Measurements from ENCODE around the gene PRH1.

The PRH1 gene

DNA sequence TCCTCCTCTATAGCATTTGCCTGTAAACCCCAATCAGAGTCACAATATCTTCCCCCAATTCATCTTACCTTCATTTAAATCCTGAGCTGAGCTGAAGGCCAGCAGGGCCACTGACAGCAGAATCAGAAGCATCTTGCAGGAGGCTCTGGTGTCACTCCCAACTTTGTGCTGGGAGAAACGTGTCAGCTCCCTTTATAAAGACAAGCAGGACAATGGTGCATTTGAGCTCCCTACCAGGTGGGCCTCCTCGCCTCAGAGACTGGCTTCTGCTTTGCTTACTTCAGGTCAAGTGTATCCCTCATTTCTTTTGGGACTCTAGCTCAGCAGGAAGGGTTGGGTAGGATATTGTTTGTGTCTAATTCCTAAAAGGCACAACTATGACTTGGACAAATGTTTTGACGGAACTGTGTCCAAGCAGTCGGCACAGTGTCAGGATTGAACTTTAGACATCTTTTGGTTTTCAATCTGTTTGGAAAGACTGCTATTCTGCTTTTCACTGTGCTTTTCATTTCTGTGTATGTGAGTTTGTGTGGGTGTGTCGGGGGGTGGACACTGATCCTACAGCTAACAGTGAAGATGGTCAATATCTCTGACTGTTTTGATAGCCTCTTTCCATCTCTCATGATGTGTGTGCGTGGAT lies at the start of gene PRH1:
PRH1 (minus strand) TSS at position 170 of the 640 bp plus-strand sequence; CDS start at position 132, 38 bp downstream.
- DNase-seq = no peak

- DNase-seq = no peak
Measured at GRCh38 chr12:10928746-10929286, 44.8 kb upstream of the PRH1 start, which contains the start of gene PRH2. TSS of gene PRH2 (plus strand) at chr12:10929236. CDS start at chr12:10929274, 38 bp downstream.

DNA sequence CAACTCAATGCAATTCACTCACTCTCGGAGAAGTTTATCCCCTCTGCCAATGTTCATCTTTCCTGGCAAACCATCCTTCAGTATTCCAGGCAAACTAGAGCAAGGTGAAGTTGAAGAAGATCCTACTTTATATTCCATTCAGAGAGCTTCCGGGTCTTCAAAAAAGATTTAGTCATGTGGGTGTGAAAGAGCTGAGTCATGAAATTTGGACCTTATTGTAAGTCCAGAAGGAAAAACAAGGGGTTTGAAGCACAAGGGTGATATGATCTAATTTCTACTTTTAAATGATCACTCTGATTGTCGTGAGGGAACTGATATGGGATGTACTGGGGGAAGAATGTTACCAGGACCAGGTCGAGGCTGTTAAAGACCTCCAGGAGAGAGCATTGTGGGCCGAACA lies 42.2 kb upstream of the PRH1 start:
- no peak for DNase-seq

- DNase-seq = no peak
Measured at GRCh38 chr12:10919809-10920208, 35.8 kb upstream of the PRH1 start.

GRCh38 chr12:10910380-10910779 lies 26.3 kb upstream of the PRH1 start:
- no peak for DNase-seq

DNA sequence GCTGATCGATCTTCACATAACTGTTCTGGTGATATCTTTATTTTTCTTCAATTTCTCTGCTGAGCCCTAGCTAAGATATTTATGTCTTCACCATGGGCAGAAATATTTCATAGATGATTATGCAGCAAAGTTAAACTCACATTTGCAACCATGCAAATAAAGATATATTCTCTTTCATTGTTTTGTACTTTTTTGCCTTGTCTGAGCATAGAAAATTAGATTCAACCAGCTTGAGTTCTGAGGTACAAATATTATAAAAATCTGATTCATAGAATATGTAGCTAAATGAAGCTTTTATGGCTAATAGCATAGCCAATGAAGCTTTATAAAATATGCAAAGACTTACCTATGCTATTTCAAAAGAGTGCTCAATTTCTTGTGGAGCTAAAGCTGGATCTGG lies 25.4 kb upstream of the PRH1 start, which contains the start of gene TAS2R13:
TAS2R13 (minus strand) TSS at position 101 of the 400 bp plus-strand sequence. CDS start 264 bp downstream, outside the sequence.
- no peak for DNase-seq

GRCh38 chr12:10904686-10905085 lies 20.6 kb upstream of the PRH1 start:
- DNase-seq = no peak

GRCh38 chr12:10901427-10901826 lies 17.4 kb upstream of the PRH1 start:
- no peak for DNase-seq

DNA sequence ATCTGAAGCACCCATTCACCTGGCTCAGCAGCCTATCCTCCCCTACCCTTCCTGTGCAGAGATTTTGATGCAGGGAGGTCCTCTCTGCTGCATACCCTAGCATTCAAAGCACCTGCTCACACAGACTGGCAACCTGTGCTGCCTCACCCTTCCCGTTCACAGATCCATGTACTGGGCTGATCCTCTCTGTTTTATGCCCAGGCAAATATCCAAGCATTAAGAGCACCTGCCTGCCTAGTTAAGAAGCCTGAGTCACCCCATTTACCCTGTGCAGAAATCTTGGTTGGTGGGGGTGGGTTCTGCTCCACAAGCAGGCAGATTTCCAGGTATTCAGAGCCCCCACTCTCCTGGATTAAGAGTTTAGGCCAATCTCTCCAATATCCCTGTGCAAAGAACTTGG lies 16.9 kb upstream of the PRH1 start:
- no peak for DNase-seq

DNA sequence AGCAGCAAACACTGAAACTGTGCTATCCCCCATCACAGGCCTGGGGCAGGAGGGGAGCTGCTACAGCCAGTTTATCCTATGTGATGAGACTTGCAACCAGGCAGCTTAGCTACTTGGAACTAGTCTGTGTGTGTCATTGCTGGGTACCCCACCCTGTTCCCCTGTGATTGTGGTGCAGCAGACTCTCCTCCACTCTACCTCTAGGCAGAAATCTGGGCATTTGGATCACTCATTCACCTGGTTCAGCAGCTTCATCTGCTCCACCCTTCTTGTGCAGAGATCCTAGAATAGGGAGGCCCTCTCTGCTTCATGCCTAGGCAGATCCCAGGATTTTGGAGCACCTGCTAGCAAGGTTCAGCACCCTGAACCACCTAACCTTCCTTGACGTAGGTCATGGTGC lies 16.5 kb upstream of the PRH1 start:
- no peak for DNase-seq

DNA sequence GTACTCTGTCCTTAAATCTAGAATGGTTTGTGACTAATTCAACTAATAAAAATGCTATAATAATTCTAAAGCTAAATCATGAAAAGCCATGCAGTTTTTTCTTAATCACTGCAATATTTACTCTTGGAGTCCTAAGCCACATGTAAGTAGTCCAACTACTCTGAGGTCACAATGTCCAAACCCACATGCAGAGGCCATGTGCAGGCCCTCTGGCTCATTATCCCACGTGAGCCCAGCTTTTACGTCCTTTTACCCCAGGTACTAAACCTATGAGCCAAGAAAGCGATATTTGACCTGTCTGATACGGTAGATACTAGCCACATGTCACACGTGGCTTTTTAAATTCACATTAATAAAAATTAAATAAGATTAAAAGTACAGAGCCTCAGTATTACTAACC lies 12.8 kb upstream of the PRH1 start:
- DNase-seq = no peak

GRCh38 chr12:10891937-10892336 lies 7.9 kb upstream of the PRH1 start:
- no peak for DNase-seq

DNA sequence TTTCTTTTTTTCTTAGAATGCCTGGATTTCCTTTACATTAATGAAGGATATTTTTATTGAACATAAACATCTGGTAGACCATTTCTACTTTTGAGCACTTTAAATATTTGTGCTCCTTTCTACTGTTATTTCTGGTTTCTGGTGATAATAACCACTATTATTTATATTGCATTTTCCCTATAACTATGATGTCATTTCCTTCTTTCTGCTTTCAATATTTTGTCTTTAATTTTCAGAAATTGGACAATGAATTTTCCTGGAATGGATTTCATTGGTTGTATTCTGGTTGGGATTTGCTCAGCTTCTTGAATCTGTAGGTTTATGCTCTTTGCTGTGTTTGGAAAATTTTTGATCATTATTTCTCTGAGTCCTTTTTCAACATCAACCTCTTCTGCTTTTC lies 5.2 kb upstream of the PRH1 start:
- no peak for DNase-seq

- DNase-seq = no peak
Measured at GRCh38 chr12:10873378-10873777, 10.7 kb downstream of the PRH1 start.

DNA sequence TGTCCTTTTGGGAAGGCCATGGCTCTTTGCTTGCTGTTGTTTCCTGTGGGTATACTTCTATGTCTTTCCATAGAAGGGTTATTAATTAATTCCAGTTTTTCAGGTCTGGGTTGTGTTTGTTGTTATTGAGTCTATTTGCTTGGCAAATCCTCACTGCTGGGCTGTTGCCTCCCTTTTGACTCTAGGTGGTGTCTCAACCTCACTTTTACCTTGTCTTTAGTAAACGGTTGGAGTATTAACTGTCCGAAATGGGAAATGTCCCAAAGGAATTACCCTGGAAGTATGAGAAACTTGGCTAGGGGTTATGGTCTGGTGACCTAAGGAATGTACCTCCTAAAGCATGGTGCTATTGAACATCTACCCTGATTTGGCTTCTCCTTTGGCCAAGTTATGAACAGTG lies 16.7 kb downstream of the PRH1 start:
- DNase-seq = no peak

DNA sequence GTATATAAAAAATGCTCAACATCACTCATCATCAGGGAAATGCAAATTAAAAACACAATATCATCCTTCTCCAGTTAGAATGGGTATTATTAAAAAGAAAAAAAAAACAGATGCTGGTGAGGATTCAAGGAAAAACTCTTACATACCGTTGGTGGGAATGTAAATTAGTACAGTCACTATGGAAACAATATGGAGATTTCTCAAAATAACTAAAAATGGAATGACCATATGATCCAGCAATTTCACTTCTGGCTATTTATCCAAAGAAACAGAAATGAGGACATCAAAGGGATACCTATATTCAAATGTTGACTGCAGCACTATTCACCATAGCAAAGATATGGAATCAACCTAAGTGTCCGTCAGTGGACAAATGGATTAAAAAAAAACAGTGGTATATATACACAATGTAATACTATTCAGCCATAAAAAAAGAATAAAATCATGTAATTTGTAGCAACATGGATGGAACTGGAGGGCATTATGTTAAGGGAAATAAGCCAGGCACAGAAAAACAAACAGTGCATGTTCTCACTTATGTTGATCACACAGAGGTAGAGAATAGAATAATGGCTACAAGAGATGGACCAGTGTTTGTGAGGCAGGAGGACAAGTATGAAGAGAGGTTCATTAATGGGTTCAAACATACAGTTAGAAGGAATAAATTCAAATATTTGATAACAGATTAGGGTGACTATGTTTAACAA lies 20.4 kb downstream of the PRH1 start:
- no peak for DNase-seq

DNA sequence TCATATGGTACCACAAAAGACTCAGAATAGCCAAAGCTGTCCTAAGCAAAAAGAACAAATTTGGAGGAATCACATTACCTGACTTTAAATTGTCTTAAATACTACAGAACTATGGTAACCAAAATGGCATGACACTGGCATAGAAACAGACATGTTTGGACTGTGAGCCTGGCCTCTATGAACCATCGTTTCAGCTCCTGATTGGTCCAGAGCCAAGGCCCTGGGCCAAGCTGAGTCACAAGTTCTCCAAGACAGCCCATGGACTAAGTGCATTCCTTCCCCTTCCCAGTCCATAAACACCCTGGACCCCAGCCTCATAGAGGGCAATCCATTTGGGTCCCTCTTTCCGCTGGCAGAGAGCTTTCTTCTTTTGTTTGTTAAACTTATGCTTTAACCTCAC lies 22.7 kb downstream of the PRH1 start:
- DNase-seq = no peak

GRCh38 chr12:10855807-10856206 lies 28.2 kb downstream of the PRH1 start:
- no peak for DNase-seq

- no peak for DNase-seq
Measured at GRCh38 chr12:10853776-10854175, 30.3 kb downstream of the PRH1 start.

- peak in 1 of 2 donors; percentile 5 for DNase-seq
Measured at GRCh38 chr12:10851243-10851858, 32.7 kb downstream of the PRH1 start.

DNA sequence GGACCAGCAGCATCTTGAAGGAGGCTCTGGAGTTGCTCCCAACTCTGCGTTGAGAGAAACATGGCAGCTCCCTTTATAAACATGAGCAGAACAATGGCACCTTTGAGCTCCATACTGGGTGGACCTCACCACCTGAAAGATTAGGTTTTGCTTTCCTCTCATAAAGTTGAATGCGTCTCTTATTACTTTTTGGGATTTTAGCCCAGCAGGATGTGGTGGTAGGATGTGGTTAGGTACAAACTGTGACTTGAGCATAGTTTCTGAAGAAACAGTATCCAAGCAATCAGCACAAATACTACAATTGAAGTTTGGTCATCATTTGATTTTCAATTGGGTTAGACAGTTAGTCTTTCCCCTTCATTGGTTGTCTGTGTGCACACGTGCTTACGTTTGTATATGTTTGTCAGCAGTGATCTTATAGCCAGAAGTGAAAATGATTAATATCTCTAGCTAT lies 34.6 kb downstream of the PRH1 start, which contains the start of gene PRR4:
PRR4 (minus strand) TSS at position 51 of the 454 bp plus-strand sequence; CDS start at position 13, 38 bp downstream.
- DNase-seq = peak in 1 of 2 donors; percentile 56

- no peak for DNase-seq
Measured at GRCh38 chr12:10847744-10848143, 36.3 kb downstream of the PRH1 start.

GRCh38 chr12:10842862-10843261 lies 41.2 kb downstream of the PRH1 start:
- DNase-seq = no peak
